ENCODE data around the gene UBE2G1.
"Not testable (repeated sequence)": the region's sequence is repeated elsewhere in the genome, so short reads cannot be mapped to it uniquely, and the experiment has no call there.

Gene UBE2G1

DNA sequence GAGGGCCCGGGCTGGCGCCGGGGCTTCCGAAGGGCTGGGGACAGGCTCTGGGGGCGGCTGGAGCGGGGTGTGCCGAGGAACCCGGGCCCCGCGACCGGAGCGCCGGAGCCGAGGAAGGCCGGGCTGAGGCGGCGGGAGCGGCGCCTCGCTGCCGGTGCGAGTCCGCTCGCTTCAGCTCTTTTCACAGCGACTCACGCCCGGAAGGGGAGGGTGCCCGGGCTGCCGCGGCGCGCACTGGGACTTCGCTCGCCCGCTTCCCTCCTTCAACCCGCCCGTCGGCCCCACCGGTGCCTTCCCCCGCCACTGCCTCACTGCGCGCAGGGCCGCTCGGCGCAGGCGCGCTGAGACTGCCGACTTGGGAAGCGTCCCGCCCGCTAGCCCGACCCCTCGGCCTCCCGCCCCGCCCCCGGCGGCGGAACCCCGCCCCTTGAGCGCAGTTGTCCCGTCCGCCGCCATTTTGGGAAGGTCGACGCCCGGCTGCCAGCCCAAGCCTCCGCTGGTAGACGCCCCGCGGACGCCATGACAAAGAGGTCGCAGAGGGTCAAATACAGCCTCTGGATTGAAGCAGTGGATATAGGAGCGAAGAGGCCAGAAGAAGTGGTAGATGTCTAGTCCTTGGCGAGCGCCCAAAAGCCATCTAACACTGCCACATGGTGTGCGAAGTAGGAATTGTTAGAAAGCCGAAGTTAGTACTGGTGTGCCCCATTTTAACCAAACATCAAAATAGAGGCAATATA lies at the start of gene UBE2G1:
Gene UBE2G1, minus strand, starts transcription at position 349 of the 737 bp plus-strand sequence. CDS start 359 bp downstream, outside the sequence.
- DNase-seq (ENCODE audit: low spot score): peak; percentile 99

- peak; percentile 87 for DNase-seq (ENCODE audit: low spot score)
Observed at GRCh38 chr17:4412933-4413831, 46.7 kb upstream of the UBE2G1 start.

DNA sequence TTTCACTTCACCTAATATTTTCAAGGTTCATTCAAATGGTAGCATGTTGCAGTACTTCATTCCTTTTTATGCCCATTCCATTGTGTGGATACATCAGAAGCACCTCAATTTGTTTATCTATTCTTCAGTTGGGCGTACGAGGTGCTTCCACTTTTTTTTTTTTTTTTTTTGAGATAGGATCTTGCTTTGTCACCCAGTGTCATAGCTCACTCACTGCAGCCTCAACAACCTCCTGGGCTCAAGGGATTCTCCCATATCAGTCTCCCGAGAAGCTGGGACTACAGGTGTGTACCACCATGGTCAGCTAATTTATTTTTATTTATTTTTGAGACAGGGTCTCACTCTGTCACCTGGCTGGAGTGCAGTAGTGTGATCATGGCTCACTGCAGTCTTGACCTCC lies 44.7 kb upstream of the UBE2G1 start:
- no peak for DNase-seq (ENCODE audit: low spot score)

DNA sequence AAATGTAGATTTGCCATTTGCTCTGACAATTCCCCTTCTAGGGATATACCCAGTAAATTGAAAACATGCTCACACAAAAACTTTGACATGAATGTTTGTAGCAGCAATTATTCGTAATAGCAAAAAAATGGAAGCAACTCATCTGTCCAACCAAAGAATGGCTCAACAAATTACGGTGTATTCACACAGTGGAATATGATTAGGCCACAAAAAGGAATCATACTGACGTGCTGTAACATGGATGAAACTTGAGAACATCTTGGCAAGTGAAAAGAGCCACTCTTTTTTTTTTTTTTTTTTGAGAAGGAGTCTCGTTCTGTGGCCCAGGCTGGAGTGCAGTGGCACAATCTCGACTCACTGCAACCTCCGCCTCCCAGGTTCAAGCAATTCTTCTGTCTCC lies 43.2 kb upstream of the UBE2G1 start:
- DNase-seq (ENCODE audit: low spot score): no peak

- DNase-seq (ENCODE audit: low spot score): peak; percentile 48
Observed at GRCh38 chr17:4407851-4408250, 41.4 kb upstream of the UBE2G1 start.

DNA sequence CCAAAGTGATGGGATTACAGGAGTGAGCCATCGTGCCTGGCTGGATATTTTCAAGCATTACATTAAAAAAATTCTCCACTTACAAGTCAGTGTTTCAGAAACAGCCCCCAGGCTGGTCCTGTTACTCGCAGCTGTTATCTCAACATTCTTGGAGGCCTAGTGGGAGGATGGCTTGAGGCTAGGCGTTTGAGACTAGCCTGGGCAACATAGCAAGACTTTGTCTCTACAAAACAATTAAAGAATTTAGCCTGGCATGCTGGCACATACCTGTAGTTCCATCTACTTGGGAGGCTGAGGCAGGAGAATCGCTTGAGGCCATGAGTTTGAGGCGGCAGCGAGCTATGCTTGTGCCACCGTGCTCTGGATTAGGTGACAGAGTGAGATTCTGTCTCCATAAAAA lies 40.7 kb upstream of the UBE2G1 start:
- DNase-seq (ENCODE audit: low spot score): no peak

DNA sequence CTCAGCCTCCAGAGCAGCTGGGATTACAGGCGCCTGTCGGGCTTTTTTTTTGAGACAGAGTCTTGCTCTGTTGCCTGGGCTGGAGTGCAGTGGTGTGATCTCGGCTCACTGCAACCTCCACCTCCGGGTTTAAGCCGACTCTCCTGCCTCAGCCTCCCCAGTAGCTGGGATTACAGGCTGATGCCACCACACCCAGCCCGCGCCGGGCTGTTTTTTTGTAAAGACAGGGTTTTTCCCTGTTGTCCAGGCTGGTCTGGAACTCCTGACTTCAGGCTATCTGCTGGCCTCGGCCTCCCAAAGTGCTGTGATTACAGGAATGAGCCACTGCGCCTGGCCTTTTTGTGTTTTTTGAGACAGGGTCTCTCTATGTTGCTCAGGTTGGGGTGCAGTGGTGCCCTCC lies 39.9 kb upstream of the UBE2G1 start:
- no peak for DNase-seq (ENCODE audit: low spot score)

GRCh38 chr17:4405699-4406098 lies 39.2 kb upstream of the UBE2G1 start:
- no peak for DNase-seq (ENCODE audit: low spot score)

- no peak for DNase-seq (ENCODE audit: low spot score)
Observed at GRCh38 chr17:4405038-4405669, 38.7 kb upstream of the UBE2G1 start.

- no peak for DNase-seq (ENCODE audit: low spot score)
Observed at GRCh38 chr17:4397840-4398239, 31.4 kb upstream of the UBE2G1 start.

DNA sequence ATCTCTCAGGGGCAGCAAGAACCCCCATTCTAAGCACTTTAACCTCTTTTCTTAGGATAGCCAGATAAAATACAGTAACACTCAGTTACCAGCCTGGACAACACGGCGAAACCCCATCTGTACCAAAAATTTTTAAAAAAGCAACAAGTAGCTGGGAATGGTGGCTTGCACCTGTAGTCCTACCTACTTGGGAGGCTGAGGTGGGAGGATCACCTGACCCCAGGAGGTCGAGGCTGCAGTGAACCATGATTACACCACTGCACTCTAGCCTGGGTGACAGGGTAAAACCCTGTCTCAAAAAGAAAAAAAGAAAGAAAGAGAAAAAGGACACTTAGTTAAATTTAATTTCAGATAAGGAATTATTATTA lies 28.6 kb upstream of the UBE2G1 start:
- DNase-seq (ENCODE audit: low spot score): no peak

GRCh38 chr17:4394208-4395110 lies 28.0 kb upstream of the UBE2G1 start:
- DNase-seq (ENCODE audit: low spot score): no peak

DNA sequence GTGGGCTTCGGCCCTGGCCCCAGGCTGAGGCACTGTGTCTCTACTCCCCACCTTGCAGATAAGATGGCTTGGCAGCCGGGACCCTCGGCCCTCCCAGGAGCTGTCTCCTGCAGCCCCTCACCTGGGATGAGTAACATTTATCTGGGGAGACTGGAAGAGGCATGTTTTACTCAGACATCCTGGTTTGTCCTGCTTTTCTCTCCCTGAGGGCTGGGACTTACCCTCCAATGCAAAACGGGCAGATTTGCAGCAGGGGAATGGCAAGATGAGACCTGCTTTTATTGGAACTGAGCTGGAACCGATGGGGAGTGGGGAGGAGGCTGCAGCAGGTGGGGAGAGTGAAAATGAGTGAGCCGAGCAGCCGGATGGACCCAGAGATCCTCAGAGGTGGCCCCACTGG lies 27.3 kb upstream of the UBE2G1 start:
- no peak for DNase-seq (ENCODE audit: low spot score)

DNA sequence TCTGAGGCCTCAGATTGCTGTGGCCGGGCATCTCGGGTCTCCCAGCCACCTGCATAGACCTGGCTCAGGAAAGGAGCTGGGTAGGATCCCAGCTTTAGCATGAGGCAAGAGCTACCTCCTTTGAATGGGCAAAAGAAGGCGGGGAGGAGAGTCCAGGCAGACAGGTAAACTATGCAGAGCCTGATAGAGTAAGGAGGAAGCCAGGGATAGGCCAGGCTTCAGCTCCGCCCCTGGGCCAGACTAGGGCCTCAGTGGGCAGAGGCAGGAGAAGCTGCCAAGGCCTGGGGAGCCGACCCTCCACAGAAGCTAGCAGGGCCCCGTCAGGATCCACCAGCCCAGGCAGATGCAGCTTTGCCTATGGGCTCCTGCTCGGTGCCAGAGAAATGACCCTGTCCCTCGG lies 22.6 kb upstream of the UBE2G1 start:
- DNase-seq (ENCODE audit: low spot score): no peak

DNA sequence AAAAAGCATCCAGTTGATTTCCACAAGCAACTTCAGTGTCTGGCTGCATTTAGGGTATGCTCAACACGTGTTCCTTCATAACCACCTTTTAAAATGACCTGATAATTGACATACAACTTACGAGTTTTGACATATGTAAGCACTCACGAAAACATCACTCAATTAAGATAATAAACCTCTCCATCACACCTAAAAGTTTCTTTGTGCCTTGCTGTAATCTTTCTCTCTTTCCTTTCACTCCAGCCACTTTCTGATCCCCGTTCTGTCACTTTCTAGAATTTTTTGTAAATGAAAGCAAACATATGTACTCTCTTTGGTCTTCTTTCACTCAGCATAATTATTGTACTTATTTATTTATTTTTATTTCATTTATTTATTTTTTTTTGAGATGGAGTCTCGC lies 20.7 kb upstream of the UBE2G1 start:
- no peak for DNase-seq (ENCODE audit: low spot score)

GRCh38 chr17:4386406-4386805 lies 19.9 kb upstream of the UBE2G1 start:
- no peak for DNase-seq (ENCODE audit: low spot score)

GRCh38 chr17:4381690-4382671 lies 15.5 kb upstream of the UBE2G1 start:
- DNase-seq (ENCODE audit: low spot score): no peak

DNA sequence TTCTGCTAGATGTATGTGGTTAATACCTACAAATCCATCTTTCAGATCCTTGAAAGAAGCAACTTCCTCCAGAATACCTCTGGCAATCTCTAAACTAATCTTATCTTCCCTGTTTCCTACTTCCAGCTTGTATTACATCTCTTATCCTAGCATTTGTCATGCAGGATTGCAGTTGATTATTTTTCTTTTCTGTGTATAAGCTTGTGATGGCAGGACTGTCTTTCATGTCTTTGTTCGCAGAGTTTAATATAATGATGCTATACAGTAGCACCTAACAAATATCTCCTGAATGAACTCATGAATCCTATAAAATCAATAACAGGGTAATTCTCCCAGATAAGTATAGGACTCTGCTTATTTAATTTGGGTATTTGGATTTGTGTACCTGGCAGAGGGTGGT lies 12.2 kb upstream of the UBE2G1 start:
- DNase-seq (ENCODE audit: low spot score): no peak

- not testable (repeated sequence) for DNase-seq (ENCODE audit: low spot score)
Observed at GRCh38 chr17:4377247-4377646, 10.8 kb upstream of the UBE2G1 start.

DNA sequence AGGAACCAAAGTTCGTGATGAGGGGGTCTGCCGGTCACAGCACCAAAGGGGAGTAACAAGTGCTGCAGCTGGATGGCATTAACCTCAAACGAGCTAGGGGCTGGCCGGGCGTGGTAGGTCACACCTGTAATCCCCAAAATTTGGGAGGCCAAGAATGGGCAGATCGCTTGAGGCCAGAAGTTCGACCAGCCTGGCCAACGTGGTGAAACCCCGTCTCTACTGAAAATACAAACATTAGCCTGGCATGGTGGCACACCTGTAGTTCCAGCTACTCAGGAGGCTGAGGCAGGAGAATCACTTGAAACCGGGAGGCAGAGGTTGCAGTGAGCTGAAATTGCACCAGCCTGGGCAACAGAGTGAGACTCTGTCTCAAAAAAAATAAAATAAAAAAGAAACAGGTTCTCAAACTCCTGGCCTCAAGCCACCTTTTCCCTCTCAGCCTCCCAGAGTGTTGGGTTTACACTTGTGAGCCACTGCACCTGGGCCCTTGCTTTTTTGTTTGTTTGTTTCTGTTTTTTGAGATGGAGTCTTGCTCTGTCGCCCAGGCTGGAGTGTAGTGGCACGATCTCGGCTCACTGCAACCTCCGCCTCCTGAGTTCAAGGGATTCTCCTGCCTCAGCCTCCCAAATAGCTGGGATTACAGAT lies 9.4 kb upstream of the UBE2G1 start:
- DNase-seq (ENCODE audit: low spot score): not testable (repeated sequence)
